GM12878 (cell line): ENCODE measurements around the gene ATN1. TPM values are rescaled to one million over a fixed set of nuclear protein-coding genes. Genes with fewer than 3 reads are reported as not detected.

ENCODE experiments used
- ATAC-seq: fragments of 200-7000 bp; cut with Tn5 transposase; 3 replicates; pipeline ENCODE4 v1.9.1; 2020; ENCODE audit warnings: mild to moderate bottlenecking, moderate library complexity
- BruUV-seq: library from RNA; stranded (reverse); fragments of 400-500 nt; replicated peaks from 2 replicates; lab custom pipeline; 2021; lab: Mats Ljungman, UMichigan
- CTCF ChIA-PET: fragments of 300-600 bp; sonication (Branson Sonifier 250); formaldehyde crosslinking; extraction: SDS; loops from one replicate; lab custom pipeline; 2021; ENCODE audit warnings: inconsistent platforms; lab: Yijun Ruan, JAX
- POLR2A ChIA-PET: fragments of 350-600 bp; formaldehyde crosslinking; extraction: SDS; loops from one replicate; lab custom pipeline; 2021; ENCODE audit warnings: inconsistent platforms; lab: Charles Lee
- RAD21 ChIA-PET: fragments of 300-600 bp; sonication (Branson Sonifier 250); formaldehyde crosslinking; loops from one replicate; lab custom pipeline; 2023; ENCODE audit warnings: antibody characterized with exemption; ENCODE audit not compliant: unreplicated experiment; lab: Charles Lee
- SMC1A ChIA-PET: fragments of 300-600 bp; sonication (Branson Sonifier 250); formaldehyde crosslinking; loops from one replicate; lab custom pipeline; 2023; ENCODE audit not compliant: unreplicated experiment, uncharacterized antibody; lab: Charles Lee
- DNase-seq: peaks from one replicate; pipeline ENCODE4 v3.0.0-alpha.2; 2011; ENCODE audit warnings: low read depth, low spot score
- FAIRE-seq: peaks from 3 replicates; lab custom pipeline; 2011; peaks lifted over from hg19 to GRCh38; lab: Jason Lieb, UNC
- H2AFZ ChIP-seq: 2 replicates; pipeline ENCODE4 v1.6.0; 2011; ENCODE audit warnings: low read depth, low read length, control low read depth; ENCODE audit not compliant: control insufficient read depth
- H3K27ac ChIP-seq: 2 replicates; pipeline ENCODE4 v1.5.1; 2011; ENCODE audit warnings: control low read depth; ENCODE audit not compliant: control insufficient read depth, insufficient read depth
- H3K27me3 ChIP-seq, 2 experiments: replicated peaks in 1 of 2; 2 replicates each; pipeline versions ENCODE4 v1.6.0 to v1.6.1; 2011; ENCODE audit warnings: low read length in 1 of 2; ENCODE audit not compliant: control insufficient read depth in 2 of 2, insufficient read depth in 2 of 2
- H3K36me3 ChIP-seq, 2 experiments: 2 replicates each; pipeline ENCODE4 v1.5.1; 2011; ENCODE audit warnings: low read length in 1 of 2; ENCODE audit not compliant: control insufficient read depth in 2 of 2, insufficient read depth in 2 of 2
- H3K4me1 ChIP-seq: 2 replicates; pipeline ENCODE4 v1.6.1; 2011; ENCODE audit warnings: mild to moderate bottlenecking, low read length, moderate library complexity, mixed read lengths; ENCODE audit not compliant: control insufficient read depth, insufficient read depth
- H3K4me2 ChIP-seq: 2 replicates; pipeline ENCODE4 v1.6.0; 2011; ENCODE audit warnings: control low read depth; ENCODE audit not compliant: control insufficient read depth, insufficient read depth
- H3K4me3 ChIP-seq: fragments of 200-600 bp; sonication (generic); 2 replicates; pipeline ENCODE4 v1.5.1; 2016
- H3K79me2 ChIP-seq: 2 replicates; pipeline ENCODE4 v1.6.0; 2011; ENCODE audit warnings: low read length; ENCODE audit not compliant: control insufficient read depth, insufficient read depth
- H3K9ac ChIP-seq: 2 replicates; pipeline ENCODE4 v1.8.0; 2011; ENCODE audit warnings: low read length, control low read depth, mixed read lengths; ENCODE audit not compliant: control insufficient read depth, insufficient read depth
- H3K9me3 ChIP-seq: replicated peaks from 3 replicates; pipeline ENCODE4 v1.5.1; 2011; ENCODE audit warnings: mild to moderate bottlenecking, low read length; ENCODE audit not compliant: control insufficient read depth, insufficient read depth
- H4K20me1 ChIP-seq: 2 replicates; pipeline ENCODE4 v1.6.0; 2011; ENCODE audit not compliant: control insufficient read depth, insufficient read depth
- FOXM1 ChIP-seq: IDR thresholded peaks from 2 replicates; pipeline ENCODE4 v1.6.1; 2012; ENCODE audit warnings: low read depth, mild to moderate bottlenecking, inconsistent platforms, low read length, moderate library complexity
- MTA2 ChIP-seq: fragments of 450-650 bp; IDR thresholded peaks from 2 replicates; pipeline ENCODE4 v1.6.1; 2016; ENCODE audit warnings: low read depth, mild to moderate bottlenecking, moderate library complexity
- MXI1 ChIP-seq: fragments of 150-350 bp; IDR thresholded peaks from 2 replicates; pipeline ENCODE4 v1.6.1; 2011; ENCODE audit warnings: low read depth, mild to moderate bottlenecking, inconsistent platforms, low read length, improper control_type of control experiment
- NBN ChIP-seq: fragments of 450-650 bp; IDR thresholded peaks from 2 replicates; pipeline ENCODE4 v1.6.1; 2016
- RCOR1 ChIP-seq: conservative IDR thresholded peaks from 2 replicates; pipeline ENCODE4 v1.6.1; 2012; ENCODE audit warnings: low read depth, low read length, improper control_type of control experiment
- SPI1 ChIP-seq: IDR thresholded peaks from 2 replicates; pipeline ENCODE4 v1.6.1; 2011; ENCODE audit warnings: low read depth, mild to moderate bottlenecking, low read length, moderate library complexity, borderline replicate concordance; ENCODE audit not compliant: insufficient read depth
- TAF1 ChIP-seq: IDR thresholded peaks from 2 replicates; pipeline ENCODE4 v1.6.1; 2011; ENCODE audit warnings: mild to moderate bottlenecking, low read depth, low read length, borderline replicate concordance
- ZNF24 ChIP-seq: fragments of 450-650 bp; IDR thresholded peaks from 2 replicates; pipeline ENCODE4 v1.6.1; 2017; ENCODE audit warnings: antibody characterized with exemption, mild to moderate bottlenecking
- ZSCAN29 ChIP-seq: fragments of 450-650 bp; IDR thresholded peaks from 2 replicates; pipeline ENCODE4 v1.6.1; 2017; ENCODE audit warnings: mild to moderate bottlenecking, moderate library complexity
- WGBS: methylation state at CpG from one replicate; pipeline ENCODE4 v1.1.6; 2016; ENCODE audit warnings: low lambda C conversion rate; ENCODE audit not compliant: insufficient replicate concordance, insufficient coverage; ENCODE audit errors: missing lambda C conversion rate; 5-methylcytosine and 5-hydroxymethylcytosine counted together
- in situ Hi-C: fragments of 300-500 bp; cut with MboI; formaldehyde crosslinking; loops from 9 replicates; pipeline ENCODE4 v1.14.3; 2018; ENCODE audit warnings: mixed read lengths
- intact Hi-C: fragments of 100-400 bp; cut with micrococcal nuclease; formaldehyde crosslinking; loops from one replicate; pipeline ENCODE4 v1.14.2; 2022; ENCODE audit not compliant: unreplicated experiment
- polyA plus RNA-seq, 11 experiments: library from polyadenylated mRNA; depleted of rRNA in 4 of 11; unstranded in 6 of 11; stranded (reverse) in 5 of 11; fragments of >200 nt; fragmentation: Nextera tagmentation in 4 of 11; fragmentation: Illumina TruSeq in 1 of 11; extraction: Ambion mirVana in 4 of 11; extraction: Trizol in 1 of 11; gene quantifications; 1 replicate in 1 of 11; 2 replicates in 10 of 11; pipeline versions ENCODE4 v1.2.1 to v1.2.3, GENCODE V29; 2011 to 2016; ENCODE audit warnings: inconsistent platforms in 2 of 11, missing spikeins in 2 of 11, low read depth in 1 of 11
- total RNA-seq, 4 experiments: library from RNA; depleted of rRNA in 3 of 4; stranded (reverse); fragments of >200 nt in 3 of 4; fragmentation: Illumina TruSeq in 1 of 4; extraction: Trizol in 1 of 4; gene quantifications; 2 replicates each; pipeline versions ENCODE4 v1.2.1 to v1.2.3, GENCODE V29; 2013 to 2021
- TF ChIP-seq, protein P1 (sequence below): fragments of 450-650 bp; IDR thresholded peaks from 2 replicates; pipeline ENCODE4 v1.6.1; 2016; ENCODE audit warnings: mild to moderate bottlenecking, moderate library complexity, borderline replicate concordance
- TF ChIP-seq, protein P2 (sequence below): fragments of 450-650 bp; formaldehyde crosslinking; IDR thresholded peaks from 2 replicates; pipeline ENCODE4 v1.4.0; 2020; ENCODE audit warnings: mild to moderate bottlenecking, moderate library complexity

Gene ATN1
- total and polyA plus RNA-seq, 10 of the 15 experiments (the other 5 are each of a cell fraction or from before 2014, with no cell fraction given), result 0.08 to 44.5 (median 5.0) TPM

DNA sequence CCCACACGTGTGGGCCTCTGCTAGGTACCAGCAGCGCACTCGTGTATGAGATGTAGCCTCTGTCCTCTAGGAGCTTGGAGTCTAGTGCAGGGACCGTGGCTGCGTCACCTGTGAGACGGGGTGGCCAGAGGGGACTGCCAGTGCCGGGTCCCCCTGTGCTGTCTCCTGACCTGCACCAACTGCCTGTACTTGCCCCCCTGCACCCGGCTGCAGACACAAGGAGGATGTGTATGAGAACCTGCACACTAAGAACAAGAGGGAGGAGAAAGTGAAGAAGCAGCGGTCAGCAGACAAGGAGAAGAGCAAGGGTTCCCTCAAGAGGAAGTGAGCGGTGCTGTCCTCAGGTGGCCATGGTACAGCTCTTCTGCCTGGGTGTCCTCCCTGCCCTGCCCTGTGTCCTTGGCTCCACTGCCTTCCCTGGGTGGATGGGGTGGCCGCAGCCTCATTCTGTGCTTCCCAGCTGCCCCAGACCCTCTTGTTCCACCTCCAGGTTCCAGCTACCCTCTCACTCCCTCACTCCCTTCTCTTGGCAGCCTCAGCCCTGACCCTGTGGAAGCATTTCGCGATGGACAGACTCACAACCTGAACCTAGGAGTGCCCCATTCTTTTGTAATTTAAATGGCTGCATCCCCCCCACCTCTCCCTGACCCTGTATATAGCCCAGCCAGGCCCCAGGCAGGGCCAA lies 33.0 kb downstream of the ATN1 start (continued):
- TF ChIP-seq, protein P1, sequence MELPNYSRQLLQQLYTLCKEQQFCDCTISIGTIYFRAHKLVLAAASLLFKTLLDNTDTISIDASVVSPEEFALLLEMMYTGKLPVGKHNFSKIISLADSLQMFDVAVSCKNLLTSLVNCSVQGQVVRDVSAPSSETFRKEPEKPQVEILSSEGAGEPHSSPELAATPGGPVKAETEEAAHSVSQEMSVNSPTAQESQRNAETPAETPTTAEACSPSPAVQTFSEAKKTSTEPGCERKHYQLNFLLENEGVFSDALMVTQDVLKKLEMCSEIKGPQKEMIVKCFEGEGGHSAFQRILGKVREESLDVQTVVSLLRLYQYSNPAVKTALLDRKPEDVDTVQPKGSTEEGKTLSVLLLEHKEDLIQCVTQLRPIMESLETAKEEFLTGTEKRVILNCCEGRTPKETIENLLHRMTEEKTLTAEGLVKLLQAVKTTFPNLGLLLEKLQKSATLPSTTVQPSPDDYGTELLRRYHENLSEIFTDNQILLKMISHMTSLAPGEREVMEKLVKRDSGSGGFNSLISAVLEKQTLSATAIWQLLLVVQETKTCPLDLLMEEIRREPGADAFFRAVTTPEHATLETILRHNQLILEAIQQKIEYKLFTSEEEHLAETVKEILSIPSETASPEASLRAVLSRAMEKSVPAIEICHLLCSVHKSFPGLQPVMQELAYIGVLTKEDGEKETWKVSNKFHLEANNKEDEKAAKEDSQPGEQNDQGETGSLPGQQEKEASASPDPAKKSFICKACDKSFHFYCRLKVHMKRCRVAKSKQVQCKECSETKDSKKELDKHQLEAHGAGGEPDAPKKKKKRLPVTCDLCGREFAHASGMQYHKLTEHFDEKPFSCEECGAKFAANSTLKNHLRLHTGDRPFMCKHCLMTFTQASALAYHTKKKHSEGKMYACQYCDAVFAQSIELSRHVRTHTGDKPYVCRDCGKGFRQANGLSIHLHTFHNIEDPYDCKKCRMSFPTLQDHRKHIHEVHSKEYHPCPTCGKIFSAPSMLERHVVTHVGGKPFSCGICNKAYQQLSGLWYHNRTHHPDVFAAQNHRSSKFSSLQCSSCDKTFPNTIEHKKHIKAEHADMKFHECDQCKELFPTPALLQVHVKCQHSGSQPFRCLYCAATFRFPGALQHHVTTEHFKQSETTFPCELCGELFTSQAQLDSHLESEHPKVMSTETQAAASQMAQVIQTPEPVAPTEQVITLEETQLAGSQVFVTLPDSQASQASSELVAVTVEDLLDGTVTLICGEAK, result no peak

DNA sequence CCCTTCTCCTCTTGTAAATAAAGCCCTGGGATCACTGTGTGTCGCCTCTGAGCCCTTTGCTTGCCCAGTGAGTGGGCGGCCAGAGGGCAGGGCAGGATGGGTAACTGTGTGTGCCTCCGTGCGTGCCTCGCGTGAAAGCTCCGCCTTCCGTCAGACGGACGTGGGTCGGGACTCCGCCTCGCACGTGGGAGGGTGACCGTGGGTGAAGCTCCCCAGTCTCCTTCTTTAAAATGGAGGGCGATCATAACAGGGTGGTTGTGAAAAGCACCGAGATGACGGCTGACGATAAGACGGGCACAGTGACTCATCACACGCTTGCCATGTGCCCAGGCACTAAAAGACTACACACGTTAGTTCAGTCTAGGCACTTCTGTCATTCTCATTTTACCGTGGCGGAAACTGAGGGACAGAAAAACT lies 33.5 kb downstream of the ATN1 start:
- intact Hi-C loops, result loop anchor here (1.0 to 5.0 kb wide), 2 partner anchors 8 to 151 kb away; no protein-coding TSS in a partner anchor
- peaks cover 18 to 34% of the 10 kb centered on the region in 2 experiments for H3K36me3 ChIP-seq
- TF ChIP-seq, protein P2, sequence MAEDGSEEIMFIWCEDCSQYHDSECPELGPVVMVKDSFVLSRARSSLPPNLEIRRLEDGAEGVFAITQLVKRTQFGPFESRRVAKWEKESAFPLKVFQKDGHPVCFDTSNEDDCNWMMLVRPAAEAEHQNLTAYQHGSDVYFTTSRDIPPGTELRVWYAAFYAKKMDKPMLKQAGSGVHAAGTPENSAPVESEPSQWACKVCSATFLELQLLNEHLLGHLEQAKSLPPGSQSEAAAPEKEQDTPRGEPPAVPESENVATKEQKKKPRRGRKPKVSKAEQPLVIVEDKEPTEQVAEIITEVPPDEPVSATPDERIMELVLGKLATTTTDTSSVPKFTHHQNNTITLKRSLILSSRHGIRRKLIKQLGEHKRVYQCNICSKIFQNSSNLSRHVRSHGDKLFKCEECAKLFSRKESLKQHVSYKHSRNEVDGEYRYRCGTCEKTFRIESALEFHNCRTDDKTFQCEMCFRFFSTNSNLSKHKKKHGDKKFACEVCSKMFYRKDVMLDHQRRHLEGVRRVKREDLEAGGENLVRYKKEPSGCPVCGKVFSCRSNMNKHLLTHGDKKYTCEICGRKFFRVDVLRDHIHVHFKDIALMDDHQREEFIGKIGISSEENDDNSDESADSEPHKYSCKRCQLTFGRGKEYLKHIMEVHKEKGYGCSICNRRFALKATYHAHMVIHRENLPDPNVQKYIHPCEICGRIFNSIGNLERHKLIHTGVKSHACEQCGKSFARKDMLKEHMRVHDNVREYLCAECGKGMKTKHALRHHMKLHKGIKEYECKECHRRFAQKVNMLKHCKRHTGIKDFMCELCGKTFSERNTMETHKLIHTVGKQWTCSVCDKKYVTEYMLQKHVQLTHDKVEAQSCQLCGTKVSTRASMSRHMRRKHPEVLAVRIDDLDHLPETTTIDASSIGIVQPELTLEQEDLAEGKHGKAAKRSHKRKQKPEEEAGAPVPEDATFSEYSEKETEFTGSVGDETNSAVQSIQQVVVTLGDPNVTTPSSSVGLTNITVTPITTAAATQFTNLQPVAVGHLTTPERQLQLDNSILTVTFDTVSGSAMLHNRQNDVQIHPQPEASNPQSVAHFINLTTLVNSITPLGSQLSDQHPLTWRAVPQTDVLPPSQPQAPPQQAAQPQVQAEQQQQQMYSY (CRISPR knock-in tag), result no peak
- TF ChIP-seq FOXM1 (no peak), TAF1 (0 out of 2 replicates have a peak, but pooled peaks have one; percentile 46), MXI1 (peak; percentile 63), NBN (no peak), RCOR1 (no peak), ZSCAN29 (no peak), SPI1 (no peak), ZNF24 (no peak), MTA2 (peak; percentile 62; the same call in 1 of the 2 replicates)

More for the DNA sequence above, 33.5 kb downstream of the ATN1 start:
- Histone ChIP-seq H3K4me2 (peak overlapping the region; percentile 99), H3K27ac (peak overlapping the region; percentile 99), H3K79me2 (peaks cover 49% of the 10 kb centered on the region), H3K9me3 (no peaks in the 10 kb centered on the region), H3K4me3 (peak overlapping the region; percentile 95), H3K27me3 (no peaks in the 10 kb centered on the region), H3K9ac (peak overlapping the region; percentile 91), H3K4me1 (peaks cover 70% of the 10 kb centered on the region), H4K20me1 (no peaks in the 10 kb centered on the region), H2AFZ (no peak overlapping the region)
- ATAC-seq (peak; percentile 42), DNase-seq (no peak), FAIRE-seq (peak; percentile 89)
- SMC1A ChIA-PET, result interaction anchor here (0.9 to 13.2 kb wide), 8 partner anchors 13 to 152 kb away, joined by 3 to 395 read pairs (median 4); partner anchors contain the start of genes C12orf57, CDCA3, PTPN6 and RNU7-1
- BruUV-seq, result no TSS peak
- RAD21 ChIA-PET, result interaction anchor here (0.5 to 13.5 kb wide), 9 partner anchors 10 to 150 kb away, joined by 3 to 426 read pairs (median 4); partner anchors contain the start of genes C12orf57, PTPN6, RNU7-1 and SPSB2
- WGBS, result under 1% methylated on average over 24 of the region's 24 CpGs
- in situ Hi-C loops, result loop anchor here (5.0 to 25.0 kb wide), 2 partner anchors 151 to 1676 kb away; no protein-coding TSS in a partner anchor
- CTCF ChIA-PET, result interaction anchor here (0.8 to 13.2 kb wide), 10 partner anchors 13 to 152 kb away, joined by 3 to 645 read pairs (median 5); partner anchors contain the start of genes C12orf57, LPCAT3, PTPN6 and RNU7-1
- POLR2A ChIA-PET, result interaction anchor here (0.5 to 13.5 kb wide), 7 partner anchors 8 to 147 kb away, joined by 3 to 524 read pairs (median 5); partner anchors contain the start of genes C12orf57, C1RL, LPCAT3 and PTPN6
